ENCODE measurements around the gene TBK1.

TBK1 gene

DNA sequence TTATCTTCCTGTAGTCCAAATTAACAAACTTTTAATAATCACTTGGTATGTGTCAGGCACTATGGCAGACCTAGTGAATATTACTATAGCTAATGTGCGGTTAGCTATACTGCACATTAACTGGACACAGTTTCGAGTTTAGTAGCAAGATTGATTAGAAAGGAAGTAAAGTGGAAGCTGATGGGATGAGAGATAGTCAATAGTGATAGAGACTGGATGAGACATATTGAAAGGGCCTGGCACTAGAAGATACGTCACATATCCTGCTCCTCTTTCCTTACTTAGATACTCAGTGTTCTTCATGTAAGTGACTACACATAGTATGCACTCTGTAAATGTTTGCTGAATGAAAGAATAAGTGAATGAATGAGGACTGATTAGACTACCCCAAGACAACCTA lies 5.5 kb downstream of the TBK1 start:
- no peak overlapping the region for H2AFZ ChIP-seq (ENCODE audit: low read length)
- no peak for DNase-seq
- H3K27me3 ChIP-seq (replicated peaks; ENCODE audit: insufficient read depth, low read length): no peaks in the 10 kb centered on the region
- H3K36me3 ChIP-seq (replicated peaks; ENCODE audit: insufficient read depth, low read length): no peaks in the 10 kb centered on the region; the same call in 1 of the 2 replicates
- no peaks in the 10 kb centered on the region for H4K20me1 ChIP-seq (ENCODE audit: insufficient read depth, low read length)
- peaks cover 91% of the 10 kb centered on the region for H3K79me2 ChIP-seq (ENCODE audit: low read length)
- no peaks in the 10 kb centered on the region for H3K9me2 ChIP-seq (replicated peaks; ENCODE audit: insufficient read depth, low read length)
- H3K27ac ChIP-seq (ENCODE audit: low read length): no peak overlapping the region
- H3F3A ChIP-seq (ENCODE audit: insufficient read depth, low read length): peaks cover 15% of the 10 kb centered on the region
- H3K4me1 ChIP-seq (ENCODE audit: low read length): peaks cover 14% of the 10 kb centered on the region
- H3K9me3 ChIP-seq (replicated peaks; ENCODE audit: insufficient read depth, low read length): no peaks in the 10 kb centered on the region
- no peak for TF ChIP-seq EZH2phosphoT487 (IDR thresholded peaks at IDR 0.05; ENCODE audit: low read length)
- no peak for TF ChIP-seq CTCF (IDR thresholded peaks at IDR 0.05; ENCODE audit: low read length)
- TF ChIP-seq EZH2 (optimal IDR thresholded peaks at IDR 0.05; ENCODE audit: low read depth, low read length): no peak
- no peak overlapping the region for H3K4me3 ChIP-seq (ENCODE audit: low read length)
- no peak overlapping the region for H3K4me2 ChIP-seq (ENCODE audit: low read depth, low read length)
- H3K9ac ChIP-seq (ENCODE audit: low read length): no peak overlapping the region

DNA sequence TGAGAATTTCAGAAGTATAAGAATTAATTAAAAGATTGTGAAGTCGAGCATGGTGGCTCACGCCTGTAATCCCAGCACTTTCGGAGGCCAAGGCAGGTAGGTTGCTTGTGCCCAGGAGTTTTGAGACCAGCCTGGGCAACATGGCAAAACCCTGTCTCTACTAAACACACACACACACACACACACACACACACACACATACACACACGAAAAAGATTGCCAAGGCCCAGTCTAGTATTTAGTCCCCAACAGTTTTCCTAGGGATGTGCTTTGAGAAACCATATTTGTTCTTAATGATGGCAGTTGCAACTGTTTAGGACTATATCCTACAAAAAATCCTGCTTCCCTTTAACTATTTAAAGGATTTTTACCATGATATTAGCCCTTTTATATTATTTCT lies 6.0 kb downstream of the TBK1 start:
- H3K4me3 ChIP-seq (ENCODE audit: low read length): no peak overlapping the region
- no peaks in the 10 kb centered on the region for H3K9me3 ChIP-seq (replicated peaks; ENCODE audit: insufficient read depth, low read length)
- no peak overlapping the region for H2AFZ ChIP-seq (ENCODE audit: low read length)
- no peaks in the 10 kb centered on the region for H3K27me3 ChIP-seq (replicated peaks; ENCODE audit: insufficient read depth, low read length)
- H3K4me1 ChIP-seq (ENCODE audit: low read length): peaks cover 14% of the 10 kb centered on the region
- H3F3A ChIP-seq (ENCODE audit: insufficient read depth, low read length): peaks cover 12% of the 10 kb centered on the region; the same call in 1 of the 2 replicates
- no peak overlapping the region for H3K4me2 ChIP-seq (ENCODE audit: low read depth, low read length)
- no peak for TF ChIP-seq CTCF (IDR thresholded peaks at IDR 0.05; ENCODE audit: low read length)
- no peak for TF ChIP-seq EZH2 (optimal IDR thresholded peaks at IDR 0.05; ENCODE audit: low read depth, low read length)
- TF ChIP-seq EZH2phosphoT487 (IDR thresholded peaks at IDR 0.05; ENCODE audit: low read length): no peak
- no peaks in the 10 kb centered on the region for H4K20me1 ChIP-seq (ENCODE audit: insufficient read depth, low read length)
- DNase-seq: no peak
- H3K9me2 ChIP-seq (replicated peaks; ENCODE audit: insufficient read depth, low read length): no peaks in the 10 kb centered on the region
- H3K79me2 ChIP-seq (ENCODE audit: low read length): peaks cover 86% of the 10 kb centered on the region
- H3K27ac ChIP-seq (ENCODE audit: low read length): no peak overlapping the region
- no peaks in the 10 kb centered on the region; the same call in 1 of the 2 replicates for H3K36me3 ChIP-seq (replicated peaks; ENCODE audit: insufficient read depth, low read length)
- no peak overlapping the region for H3K9ac ChIP-seq (ENCODE audit: low read length)

GRCh38 chr12:64459394-64459891 lies 7.5 kb downstream of the TBK1 start:
- Histone ChIP-seq H4K20me1 (ENCODE audit: insufficient read depth, low read length) (no peaks in the 10 kb centered on the region), H3K4me3 (ENCODE audit: low read length) (peak overlapping the region; percentile 54), H3K27me3 (replicated peaks; ENCODE audit: insufficient read depth, low read length) (no peaks in the 10 kb centered on the region), H3F3A (ENCODE audit: insufficient read depth, low read length) (peaks cover 12% of the 10 kb centered on the region; the same call in 1 of the 2 replicates), H3K9me3 (replicated peaks; ENCODE audit: insufficient read depth, low read length) (no peaks in the 10 kb centered on the region), H3K9me2 (replicated peaks; ENCODE audit: insufficient read depth, low read length) (no peaks in the 10 kb centered on the region), H3K36me3 (replicated peaks; ENCODE audit: insufficient read depth, low read length) (no peaks in the 10 kb centered on the region; the same call in 1 of the 2 replicates), H3K4me1 (ENCODE audit: low read length) (peaks cover 9% of the 10 kb centered on the region), H3K4me2 (ENCODE audit: low read depth, low read length) (peak overlapping the region; percentile 82), H2AFZ (ENCODE audit: low read length) (peak overlapping the region; percentile 26; the same call in 1 of the 2 replicates), H3K27ac (ENCODE audit: low read length) (peak overlapping the region; percentile 58; the same call in 1 of the 2 replicates), H3K79me2 (ENCODE audit: low read length) (peaks cover 71% of the 10 kb centered on the region), H3K9ac (ENCODE audit: low read length) (peak overlapping the region; percentile 50)
- TF ChIP-seq CTCF (IDR thresholded peaks at IDR 0.05; ENCODE audit: low read length) (no peak), EZH2phosphoT487 (IDR thresholded peaks at IDR 0.05; ENCODE audit: low read length) (no peak), EZH2 (optimal IDR thresholded peaks at IDR 0.05; ENCODE audit: low read depth, low read length) (no peak)
- DNase-seq: peak; percentile 23
